Endothelial cell of umbilical vein (primary cell): ENCODE data around the gene OR56B1.

ENCODE experiments used
- EZH2 ChIP-seq: IDR thresholded peaks from 2 replicates; pipeline ENCODE4 v1.6.1; 2012; ENCODE audit warnings: borderline replicate concordance, low read depth, mild to moderate bottlenecking, moderate library complexity, low read length, inconsistent platforms; ENCODE audit not compliant: severe bottlenecking
- POLR2AphosphoS5 ChIP-seq: IDR thresholded peaks from 2 replicates; pipeline ENCODE4 v1.6.1; 2012; ENCODE audit warnings: low read depth, mild to moderate bottlenecking, control low read depth, low read length, moderate library complexity; ENCODE audit not compliant: insufficient read depth
- TF ChIP-seq, protein P1 (sequence below), 2 donors: IDR thresholded peaks; 1 replicate in 1 of 2; 2 replicates in 1 of 2; pipeline ENCODE4 v1.5.1; 2011; ENCODE audit warnings: low read length in 2 of 2, mild to moderate bottlenecking in 2 of 2, moderate library complexity in 2 of 2, control low read depth in 1 of 2, inconsistent platforms in 1 of 2, low read depth in 1 of 2; ENCODE audit not compliant: insufficient read depth in 1 of 2; ENCODE audit errors: extremely low read depth in 1 of 2

DNA sequence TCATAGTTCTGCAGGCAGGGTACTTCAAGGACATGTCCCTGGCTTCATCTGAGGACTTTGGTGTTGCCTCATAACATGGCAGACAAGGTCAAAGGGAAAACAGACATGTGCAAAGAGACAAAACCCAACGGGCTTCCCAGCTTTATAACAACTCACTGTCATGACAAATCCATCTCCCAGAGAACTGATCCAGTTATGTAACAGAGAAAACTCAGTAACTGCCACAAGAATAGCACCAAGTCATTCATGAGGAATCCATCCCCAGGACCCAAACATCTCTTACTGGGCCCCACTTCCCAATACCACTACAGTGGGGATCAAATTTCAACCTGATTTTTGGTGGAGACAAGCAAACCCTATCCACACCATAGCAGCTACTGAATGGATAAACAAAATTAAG is 30.8 kb downstream of the OR56B1 start:
- TF ChIP-seq, protein P1, sequence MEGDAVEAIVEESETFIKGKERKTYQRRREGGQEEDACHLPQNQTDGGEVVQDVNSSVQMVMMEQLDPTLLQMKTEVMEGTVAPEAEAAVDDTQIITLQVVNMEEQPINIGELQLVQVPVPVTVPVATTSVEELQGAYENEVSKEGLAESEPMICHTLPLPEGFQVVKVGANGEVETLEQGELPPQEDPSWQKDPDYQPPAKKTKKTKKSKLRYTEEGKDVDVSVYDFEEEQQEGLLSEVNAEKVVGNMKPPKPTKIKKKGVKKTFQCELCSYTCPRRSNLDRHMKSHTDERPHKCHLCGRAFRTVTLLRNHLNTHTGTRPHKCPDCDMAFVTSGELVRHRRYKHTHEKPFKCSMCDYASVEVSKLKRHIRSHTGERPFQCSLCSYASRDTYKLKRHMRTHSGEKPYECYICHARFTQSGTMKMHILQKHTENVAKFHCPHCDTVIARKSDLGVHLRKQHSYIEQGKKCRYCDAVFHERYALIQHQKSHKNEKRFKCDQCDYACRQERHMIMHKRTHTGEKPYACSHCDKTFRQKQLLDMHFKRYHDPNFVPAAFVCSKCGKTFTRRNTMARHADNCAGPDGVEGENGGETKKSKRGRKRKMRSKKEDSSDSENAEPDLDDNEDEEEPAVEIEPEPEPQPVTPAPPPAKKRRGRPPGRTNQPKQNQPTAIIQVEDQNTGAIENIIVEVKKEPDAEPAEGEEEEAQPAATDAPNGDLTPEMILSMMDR (IDR thresholded peaks at IDR 0.05; ENCODE audit: extremely low read depth in 1 of 2, insufficient read depth in 1 of 2, low read depth in 1 of 2, low read length in 2 of 2) = no peak
- no peak for TF ChIP-seq EZH2
- no peak for TF ChIP-seq POLR2AphosphoS5
